Mesodermal cell (in vitro differentiated cells): Measurements from ENCODE around the gene GNMT.

Experiments
- H3K27ac ChIP-seq: 2 replicates; pipeline ENCODE4 v1.7.0; 2013; ENCODE audit warnings: mild to moderate bottlenecking, low read depth, low read length, moderate library complexity; ENCODE audit not compliant: severe bottlenecking
- H3K36me3 ChIP-seq: 2 replicates; pipeline ENCODE4 v1.7.1; 2013; ENCODE audit warnings: mild to moderate bottlenecking, low read length, moderate library complexity; ENCODE audit not compliant: control insufficient read depth, insufficient read depth
- H3K4me1 ChIP-seq: one replicate; pipeline ENCODE4 v1.7.1; 2013; ENCODE audit warnings: mild to moderate bottlenecking, low read length; ENCODE audit not compliant: insufficient read depth, control insufficient read depth, poor library complexity, severe bottlenecking
- H3K4me3 ChIP-seq: 2 replicates; pipeline ENCODE4 v1.7.0; 2013; ENCODE audit warnings: low read length, control low read depth, mild to moderate bottlenecking; ENCODE audit not compliant: insufficient read depth, poor library complexity, severe bottlenecking; ENCODE audit errors: extremely low read depth
- H3K9me3 ChIP-seq: 2 replicates; pipeline ENCODE4 v1.7.1; 2013; ENCODE audit warnings: mild to moderate bottlenecking, low read length, moderate library complexity; ENCODE audit not compliant: control insufficient read depth
- WGBS, 2 experiments: methylation state at CpG; one replicate each; pipeline ENCODE4 v1.1.5; 2013; ENCODE audit warnings: missing lambda C conversion rate in 2 of 2; ENCODE audit not compliant: insufficient coverage in 2 of 2; 5-methylcytosine and 5-hydroxymethylcytosine counted together

GNMT gene

DNA sequence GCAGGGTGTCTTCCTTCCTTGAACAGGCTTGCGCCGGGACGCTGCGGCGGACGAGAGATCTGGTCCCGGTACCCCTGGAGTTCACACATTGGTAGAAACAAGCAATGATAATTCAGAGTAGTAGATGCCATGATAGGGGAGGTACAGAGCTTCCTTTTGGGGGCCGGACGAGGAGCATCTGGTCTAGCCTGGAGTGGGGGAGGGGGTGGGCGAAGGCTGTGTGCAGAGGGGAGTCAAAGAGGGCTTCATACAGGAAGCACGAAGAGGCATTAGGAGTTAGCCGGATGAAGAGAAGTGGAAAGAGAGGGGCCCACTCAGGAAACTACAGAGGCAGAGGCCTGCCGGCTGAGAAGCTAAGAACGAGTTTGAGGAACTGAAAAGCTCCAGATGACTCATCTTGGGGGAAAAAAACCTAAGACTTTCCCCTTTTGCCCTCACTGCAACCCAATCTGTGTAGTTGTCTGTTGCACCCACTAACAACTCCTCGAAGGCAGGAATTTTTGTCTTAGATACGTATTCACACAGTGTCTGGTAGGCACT, 30.7 kb upstream of the GNMT start:
- WGBS, 2 experiments: 0% methylated on average over 6 to 13 of the region's 16 CpGs
- Histone ChIP-seq H3K4me3 (peak overlapping the region; percentile 67), H3K27ac (peak overlapping the region; percentile 94), H3K4me1 (peaks cover 19% of the 10 kb centered on the region), H3K9me3 (no peaks in the 10 kb centered on the region), H3K36me3 (peaks cover 33% of the 10 kb centered on the region)

DNA sequence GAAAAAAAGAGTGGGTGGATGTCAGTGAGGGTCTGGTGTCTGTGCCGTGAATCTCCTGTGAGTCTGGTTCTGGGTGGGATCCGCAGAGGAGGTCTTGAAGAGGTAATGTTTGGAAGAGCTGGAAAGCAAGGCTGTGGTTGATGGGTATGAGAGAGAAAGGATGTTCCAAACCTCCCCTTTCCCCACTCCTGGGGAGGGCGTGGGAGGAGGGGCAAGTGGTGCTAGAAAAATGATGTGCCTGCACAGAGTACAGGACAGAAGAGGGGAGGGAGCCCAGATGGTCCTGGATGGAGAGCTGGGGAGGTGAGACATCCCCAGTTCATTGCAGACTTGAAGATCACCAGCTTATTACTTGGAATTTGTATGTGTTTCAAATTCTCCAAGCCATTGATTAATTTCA, 28.1 kb upstream of the GNMT start:
- peaks cover 15% of the 10 kb centered on the region for H3K4me1 ChIP-seq
- WGBS, 2 experiments: 86 to 100% methylated on average over 1 to 2 of the region's 3 CpGs
- H3K9me3 ChIP-seq: no peaks in the 10 kb centered on the region
- H3K4me3 ChIP-seq: no peak overlapping the region
- H3K27ac ChIP-seq: no peak overlapping the region
- peaks cover 58% of the 10 kb centered on the region for H3K36me3 ChIP-seq

DNA sequence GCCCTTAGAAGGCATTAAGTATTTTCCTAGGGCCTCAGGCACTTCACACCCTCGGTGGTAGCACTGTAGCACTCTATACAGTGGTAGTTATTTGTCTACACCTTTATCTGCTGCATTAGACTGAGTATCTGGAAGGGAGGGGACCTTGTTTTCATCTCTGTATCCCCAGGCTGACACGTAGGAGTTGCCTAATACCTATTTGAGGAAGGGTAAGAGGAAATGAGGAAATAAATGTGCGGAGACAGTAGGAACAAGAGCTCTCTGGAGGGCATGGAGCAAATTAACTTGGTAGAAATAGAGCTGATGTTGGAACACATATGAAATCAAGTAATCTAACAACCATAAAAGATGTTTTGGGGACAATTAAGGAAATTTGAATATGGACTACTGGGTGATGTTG, 27.3 kb upstream of the GNMT start:
- WGBS, 2 experiments: 75 to 96% methylated on average over 1 to 3 of the region's 3 CpGs
- peaks cover 66% of the 10 kb centered on the region for H3K36me3 ChIP-seq

DNA sequence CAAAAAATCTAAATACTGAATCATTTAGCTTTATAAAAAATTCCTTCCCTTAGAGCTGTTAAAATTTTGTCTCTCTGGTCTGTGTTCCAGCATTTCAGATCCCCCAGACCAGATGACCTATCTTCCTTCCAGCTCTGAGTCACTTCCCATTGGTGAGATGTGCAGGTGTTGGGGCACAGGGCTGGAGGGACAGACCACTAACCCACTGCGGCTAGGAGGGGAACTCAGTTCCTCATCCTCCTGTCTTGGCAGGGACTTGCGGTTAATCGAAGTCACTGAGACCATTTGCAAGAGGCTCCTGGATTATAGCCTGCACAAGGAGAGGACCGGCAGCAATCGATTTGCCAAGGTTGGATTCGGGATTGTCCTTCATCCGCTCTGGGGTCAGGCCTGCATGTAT, 25.2 kb upstream of the GNMT start:
- Histone ChIP-seq H3K4me3 (no peak overlapping the region), H3K27ac (no peak overlapping the region)

More for the DNA sequence above, 27.3 kb upstream of the GNMT start:
- no peaks in the 10 kb centered on the region for H3K9me3 ChIP-seq
- no peak overlapping the region for H3K4me3 ChIP-seq
- H3K27ac ChIP-seq: no peak overlapping the region
- H3K4me1 ChIP-seq: peaks cover 13% of the 10 kb centered on the region

DNA sequence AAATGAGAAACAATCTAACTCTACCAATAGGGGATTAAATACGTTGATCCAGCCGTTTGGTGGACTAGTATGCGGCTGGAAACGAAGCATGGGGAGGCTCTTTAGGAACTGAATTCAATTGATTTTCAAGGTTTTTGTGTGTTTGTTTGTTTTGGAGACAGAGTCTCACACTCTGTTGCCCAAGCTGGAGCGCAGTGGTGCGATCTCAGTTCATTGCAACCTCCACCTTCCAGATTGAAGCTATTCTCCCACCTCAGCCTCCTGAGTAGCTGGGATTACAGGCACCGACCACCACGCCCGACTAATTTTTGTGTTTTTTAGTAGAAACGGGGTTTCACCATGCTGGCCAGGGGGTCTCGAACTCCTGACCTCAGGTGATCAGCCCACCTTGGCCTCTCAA, 24.2 kb upstream of the GNMT start:
- Histone ChIP-seq H3K27ac (no peak overlapping the region), H3K4me1 (peaks cover 5% of the 10 kb centered on the region), H3K36me3 (peaks cover 94% of the 10 kb centered on the region), H3K9me3 (no peaks in the 10 kb centered on the region), H3K4me3 (no peak overlapping the region)
- 84 to 85% methylated on average over 7 of the region's 11 CpGs for WGBS, 2 experiments

More for the DNA sequence above, 25.2 kb upstream of the GNMT start:
- H3K4me1 ChIP-seq: peaks cover 8% of the 10 kb centered on the region
- 100% methylated on average over 3 to 5 of the region's 7 CpGs for WGBS, 2 experiments
- peaks cover 86% of the 10 kb centered on the region for H3K36me3 ChIP-seq
- no peaks in the 10 kb centered on the region for H3K9me3 ChIP-seq

DNA sequence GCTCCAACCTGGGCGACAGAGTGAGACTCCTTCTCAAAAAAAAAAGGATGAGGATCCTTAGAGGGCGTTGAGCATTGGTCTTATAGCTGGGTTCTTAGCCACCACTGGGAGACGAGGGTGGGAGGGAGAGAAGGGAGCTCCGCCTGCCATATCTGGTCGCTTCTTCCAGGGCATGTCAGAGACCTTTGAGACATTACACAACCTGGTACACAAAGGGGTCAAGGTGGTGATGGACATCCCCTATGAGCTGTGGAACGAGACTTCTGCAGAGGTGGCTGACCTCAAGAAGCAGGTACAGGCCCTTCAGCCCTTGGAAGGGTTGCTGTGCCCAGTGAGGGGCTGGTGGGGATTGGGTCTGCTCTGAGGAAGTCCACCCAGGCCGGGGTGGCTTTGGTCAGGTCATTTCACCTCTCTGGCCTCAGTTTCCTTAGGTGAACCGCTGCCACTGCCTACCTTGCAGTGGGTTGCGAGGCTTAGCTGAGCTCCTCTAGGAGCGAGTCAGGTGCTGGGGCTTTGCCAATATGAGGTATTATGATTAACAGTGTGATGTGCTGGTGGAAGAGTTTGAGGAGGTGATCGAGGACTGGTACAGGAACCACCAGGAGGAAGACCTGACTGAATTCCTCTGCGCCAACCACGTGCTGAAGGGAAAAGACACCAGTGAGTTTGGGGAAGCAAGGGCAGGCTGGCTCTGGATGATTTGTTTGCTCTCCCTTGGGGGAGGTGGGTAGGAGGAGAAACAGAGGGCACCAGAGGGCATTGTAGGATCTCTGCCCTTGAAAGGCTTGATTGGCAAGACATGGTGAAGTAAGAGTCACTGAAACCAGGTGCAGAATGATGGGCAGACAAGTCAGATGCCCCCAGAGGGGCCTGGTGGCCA, 22.8 kb upstream of the GNMT start:
- Histone ChIP-seq H3K9me3 (no peaks in the 10 kb centered on the region), H3K4me3 (no peak overlapping the region), H3K27ac (no peak overlapping the region), H3K4me1 (no peaks in the 10 kb centered on the region), H3K36me3 (peaks cover 87% of the 10 kb centered on the region)
- WGBS, 2 experiments: 94 to 98% methylated on average over 11 to 13 of the region's 13 CpGs

GRCh38 chr6:42938428-42938796, 22.1 kb upstream of the GNMT start:
- H3K4me1 ChIP-seq: no peaks in the 10 kb centered on the region
- WGBS, 2 experiments: 95 to 100% methylated on average over 4 of the region's 5 CpGs
- no peak overlapping the region for H3K27ac ChIP-seq
- no peak overlapping the region for H3K4me3 ChIP-seq
- H3K9me3 ChIP-seq: no peaks in the 10 kb centered on the region
- H3K36me3 ChIP-seq: peaks cover 87% of the 10 kb centered on the region

DNA sequence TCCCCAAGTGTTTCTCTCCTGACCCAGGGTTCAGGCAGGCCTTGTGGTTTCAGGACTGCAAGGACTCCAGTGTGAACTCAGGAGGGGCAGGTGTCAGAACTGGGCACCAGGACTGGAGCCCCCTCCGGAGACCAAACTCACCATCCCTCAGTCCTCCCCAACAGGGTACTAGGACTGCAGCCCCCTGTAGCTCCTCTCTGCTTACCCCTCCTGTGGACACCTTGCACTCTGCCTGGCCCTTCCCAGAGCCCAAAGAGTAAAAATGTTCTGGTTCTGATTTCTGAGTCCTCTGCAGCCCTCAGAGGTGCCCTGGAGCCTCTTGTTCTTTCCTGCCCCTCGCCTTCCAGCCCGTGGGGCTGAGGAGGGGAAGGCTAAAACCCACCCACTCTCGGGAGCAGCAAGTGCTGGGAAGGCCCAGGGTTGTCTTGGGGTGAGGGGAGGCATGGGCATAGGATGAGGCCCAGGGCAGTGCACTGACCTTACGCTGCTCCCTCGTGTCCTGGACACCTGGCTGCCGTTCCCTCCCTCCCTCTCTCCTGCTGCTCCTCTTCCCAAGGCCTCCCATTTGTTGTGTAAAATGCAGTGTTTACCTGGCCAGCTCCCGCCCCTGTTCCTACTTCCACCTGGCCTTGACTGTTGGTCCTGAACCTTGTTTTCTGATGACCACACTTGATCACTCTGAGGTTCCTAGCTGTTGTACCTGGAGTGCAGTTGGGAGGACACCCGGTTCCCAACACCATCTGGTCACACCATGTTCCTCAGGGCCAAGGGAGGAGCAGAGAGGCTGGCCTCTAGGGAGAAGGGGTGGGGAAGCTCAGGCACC, 21.4 kb upstream of the GNMT start:
- 87 to 90% methylated on average over 7 of the region's 9 CpGs for WGBS, 2 experiments
- peaks cover 89% of the 10 kb centered on the region for H3K36me3 ChIP-seq
- H3K4me3 ChIP-seq: no peak overlapping the region
- H3K9me3 ChIP-seq: no peaks in the 10 kb centered on the region
- H3K27ac ChIP-seq: no peak overlapping the region
- no peaks in the 10 kb centered on the region for H3K4me1 ChIP-seq

GRCh38 chr6:42939810-42940167, 20.8 kb upstream of the GNMT start:
- H3K4me3 ChIP-seq: no peak overlapping the region
- no peak overlapping the region for H3K27ac ChIP-seq
- WGBS, 2 experiments: 92 to 94% methylated on average over 2 of the region's 4 CpGs
- no peaks in the 10 kb centered on the region for H3K4me1 ChIP-seq
- peaks cover 88% of the 10 kb centered on the region for H3K36me3 ChIP-seq
- H3K9me3 ChIP-seq: no peaks in the 10 kb centered on the region

- no peaks in the 10 kb centered on the region for H3K9me3 ChIP-seq
- WGBS, 2 experiments: 87 to 100% methylated on average over 1 to 4 of the region's 6 CpGs
- H3K36me3 ChIP-seq: peaks cover 86% of the 10 kb centered on the region
- no peak overlapping the region for H3K27ac ChIP-seq
- no peaks in the 10 kb centered on the region for H3K4me1 ChIP-seq
- no peak overlapping the region for H3K4me3 ChIP-seq
Measured at GRCh38 chr6:42940493-42941045, 20.0 kb upstream of the GNMT start.
